HUES6 (cell line): ENCODE measurements around the gene HAGH.
A peak's percentile ranks its signal among the peaks of the same experiment; 100 is the strongest.

Source experiments
- H3K27ac ChIP-seq: 2 replicates; pipeline ENCODE4 v1.7.0; 2013; ENCODE audit warnings: low read depth, mild to moderate bottlenecking, low read length, inconsistent platforms
- H3K27me3 ChIP-seq: 2 replicates; pipeline ENCODE4 v1.6.1; 2013; ENCODE audit warnings: low read length; ENCODE audit not compliant: control insufficient read depth, insufficient read depth
- H3K36me3 ChIP-seq: 2 replicates; pipeline ENCODE4 v1.6.1; 2013; ENCODE audit warnings: low read length; ENCODE audit not compliant: control insufficient read depth, insufficient read depth
- H3K4me1 ChIP-seq: 2 replicates; pipeline ENCODE4 v1.6.1; 2013; ENCODE audit warnings: low read length; ENCODE audit not compliant: control insufficient read depth, insufficient read depth
- H3K4me3 ChIP-seq: 2 replicates; pipeline ENCODE4 v1.5.1; 2013; ENCODE audit warnings: low read depth, low read length
- H3K9ac ChIP-seq: one replicate; pipeline ENCODE4 v1.6.1; 2013; ENCODE audit warnings: mild to moderate bottlenecking, low read length
- H3K9me3 ChIP-seq: 2 replicates; pipeline ENCODE4 v1.6.1; 2013; ENCODE audit warnings: low read depth, low read length; ENCODE audit not compliant: control insufficient read depth, insufficient read depth

Gene HAGH

DNA sequence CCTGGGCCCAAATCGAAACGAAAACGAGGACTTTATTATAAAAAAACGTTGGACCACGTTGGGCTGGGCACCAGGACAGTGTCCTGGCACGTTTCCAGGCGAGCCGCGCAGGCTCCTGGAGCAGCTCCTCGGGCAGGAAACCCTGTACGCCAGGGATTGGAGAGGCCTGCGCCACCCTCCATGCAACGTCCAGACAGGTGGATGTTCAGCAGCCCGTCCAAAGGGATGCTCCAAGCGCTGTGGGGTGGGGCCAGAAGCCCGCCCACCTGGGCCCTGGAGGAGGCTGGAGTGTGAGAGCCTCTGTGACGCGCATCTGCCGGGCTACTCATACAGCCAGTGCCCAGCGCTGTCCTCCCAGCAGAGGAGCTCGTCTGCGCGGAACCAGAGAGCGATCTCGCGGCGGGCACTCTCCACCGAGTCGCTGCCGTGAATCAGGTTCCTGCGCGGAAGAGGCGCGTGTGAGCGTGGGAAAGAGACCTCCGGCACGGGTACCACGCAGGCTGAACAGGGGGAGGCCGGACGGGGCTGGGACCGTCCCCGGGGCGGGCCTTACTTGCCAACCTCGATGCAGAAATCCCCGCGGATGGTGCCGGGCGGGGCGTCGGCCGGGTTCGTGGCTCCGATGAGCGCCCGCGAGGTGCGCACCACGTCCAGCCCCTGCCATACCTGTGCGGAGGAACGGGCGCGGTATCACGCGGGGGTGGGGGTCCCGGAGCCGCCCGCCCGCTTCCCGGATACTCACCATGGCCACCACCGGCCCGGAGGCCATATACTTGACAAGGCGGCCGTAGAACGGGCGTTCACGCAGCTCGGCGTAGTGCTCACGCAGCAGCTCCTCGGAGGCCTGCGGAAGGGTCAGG is 56.1 kb downstream of the HAGH start:
- Histone ChIP-seq H3K36me3 (peaks cover 44% of the 10 kb centered on the region), H3K9me3 (no peaks in the 10 kb centered on the region), H3K4me3 (peak overlapping the region; percentile 99), H3K27me3 (no peaks in the 10 kb centered on the region), H3K9ac (peak overlapping the region; percentile 73), H3K4me1 (peaks cover 15% of the 10 kb centered on the region), H3K27ac (no peak overlapping the region)

- H3K4me3 ChIP-seq, result peak overlapping the region; percentile 99
- no peak overlapping the region for H3K9ac ChIP-seq
- H3K27ac ChIP-seq, result no peak overlapping the region
- H3K36me3 ChIP-seq, result peaks cover 46% of the 10 kb centered on the region
- H3K27me3 ChIP-seq, result no peaks in the 10 kb centered on the region
- H3K9me3 ChIP-seq, result no peaks in the 10 kb centered on the region
- H3K4me1 ChIP-seq, result peaks cover 15% of the 10 kb centered on the region
Measured at GRCh38 chr16:1769402-1770300, 57.0 kb downstream of the HAGH start.

DNA sequence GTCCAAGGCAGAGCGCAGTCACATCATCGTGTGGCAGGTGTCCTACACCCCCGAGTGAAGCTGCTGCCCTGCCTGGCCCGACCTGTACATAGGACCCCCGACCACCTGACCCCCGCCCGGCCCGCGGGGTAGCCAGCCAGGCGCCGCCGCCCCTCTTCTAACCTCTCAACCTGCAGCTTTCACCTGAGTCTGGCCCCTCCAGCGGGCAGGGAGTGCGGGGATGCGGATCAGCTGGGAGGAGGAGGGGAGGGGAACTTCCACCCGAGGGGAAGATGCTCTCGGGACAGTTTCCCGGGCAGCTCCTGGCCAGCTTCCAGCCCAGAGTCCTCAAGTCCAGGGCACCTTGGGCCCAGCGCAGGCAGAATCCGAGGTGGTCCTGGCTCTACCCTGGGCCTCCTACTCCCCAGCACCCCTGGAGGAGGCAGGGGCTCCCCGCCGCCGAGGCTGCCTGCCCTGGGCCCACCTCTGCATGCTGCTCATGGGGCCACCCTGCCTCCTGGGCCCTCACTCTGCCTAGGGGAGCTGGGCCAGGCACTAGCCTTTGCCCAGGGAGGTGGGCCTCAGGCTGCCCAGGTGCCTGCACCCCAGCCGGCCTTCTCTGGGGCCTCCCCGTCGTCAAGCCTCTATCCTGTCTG is 57.7 kb downstream of the HAGH start:
- no peak overlapping the region for H3K4me3 ChIP-seq
- H3K27ac ChIP-seq, result no peak overlapping the region
- H3K36me3 ChIP-seq, result peaks cover 45% of the 10 kb centered on the region
- no peaks in the 10 kb centered on the region for H3K9me3 ChIP-seq
- no peak overlapping the region for H3K9ac ChIP-seq
- H3K27me3 ChIP-seq, result no peaks in the 10 kb centered on the region
- peaks cover 14% of the 10 kb centered on the region for H3K4me1 ChIP-seq

- no peaks in the 10 kb centered on the region for H3K9me3 ChIP-seq
- H3K4me1 ChIP-seq, result peaks cover 15% of the 10 kb centered on the region
- H3K27ac ChIP-seq, result no peak overlapping the region
- H3K27me3 ChIP-seq, result no peaks in the 10 kb centered on the region
- no peak overlapping the region for H3K4me3 ChIP-seq
- no peak overlapping the region for H3K9ac ChIP-seq
- peaks cover 45% of the 10 kb centered on the region for H3K36me3 ChIP-seq
Measured at GRCh38 chr16:1768061-1768766, 58.4 kb downstream of the HAGH start.

GRCh38 chr16:1767116-1767994 is 59.3 kb downstream of the HAGH start:
- Histone ChIP-seq H3K36me3 (peaks cover 52% of the 10 kb centered on the region), H3K27me3 (no peaks in the 10 kb centered on the region), H3K9ac (no peak overlapping the region), H3K27ac (no peak overlapping the region), H3K4me3 (no peak overlapping the region), H3K4me1 (peaks cover 15% of the 10 kb centered on the region), H3K9me3 (no peaks in the 10 kb centered on the region)

DNA sequence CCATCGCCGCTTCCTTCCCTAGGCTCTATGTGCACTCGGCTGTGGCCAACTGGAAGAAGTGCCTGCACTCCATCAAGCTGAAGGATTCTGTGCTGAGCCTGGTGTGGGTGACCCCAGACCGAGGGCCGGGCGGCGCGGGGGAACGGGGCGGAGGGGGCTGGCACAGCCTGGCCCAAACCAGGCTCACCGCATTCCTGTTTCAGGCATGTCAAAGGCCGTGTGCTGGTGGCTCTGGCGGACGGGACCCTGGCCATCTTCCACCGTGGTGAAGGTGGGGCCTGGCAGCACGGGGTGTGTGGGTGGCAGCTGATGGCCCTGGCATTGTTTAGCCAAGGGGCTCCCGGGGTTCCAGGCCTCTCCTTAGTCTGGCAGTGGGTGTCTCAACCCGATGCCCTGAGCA is 59.9 kb downstream of the HAGH start:
- H3K4me1 ChIP-seq, result peaks cover 15% of the 10 kb centered on the region
- H3K27ac ChIP-seq, result no peak overlapping the region
- H3K36me3 ChIP-seq, result peaks cover 53% of the 10 kb centered on the region
- no peak overlapping the region for H3K9ac ChIP-seq
- H3K9me3 ChIP-seq, result no peaks in the 10 kb centered on the region
- no peaks in the 10 kb centered on the region for H3K27me3 ChIP-seq
- H3K4me3 ChIP-seq, result no peak overlapping the region

DNA sequence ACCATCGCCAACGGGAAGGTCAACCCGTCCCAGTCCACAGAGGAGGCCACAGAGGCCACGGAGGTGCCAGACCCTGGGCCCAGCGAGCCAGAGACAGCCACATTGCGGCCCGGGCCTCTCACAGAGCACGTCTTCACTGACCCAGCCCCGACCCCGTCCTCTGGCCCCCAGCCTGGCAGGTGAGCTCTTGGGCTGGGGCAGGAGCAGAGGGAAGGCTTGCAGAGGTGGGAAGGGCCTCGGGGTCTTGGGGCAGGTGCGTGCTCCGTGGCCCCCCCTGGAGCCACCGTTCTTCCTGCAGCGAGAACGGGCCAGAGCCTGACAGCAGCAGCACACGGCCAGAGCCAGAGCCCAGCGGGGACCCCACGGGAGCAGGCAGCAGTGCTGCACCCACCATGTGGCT is 60.4 kb downstream of the HAGH start:
- Histone ChIP-seq H3K4me3 (no peak overlapping the region), H3K9ac (no peak overlapping the region), H3K27me3 (no peaks in the 10 kb centered on the region), H3K36me3 (peaks cover 53% of the 10 kb centered on the region), H3K4me1 (peaks cover 15% of the 10 kb centered on the region), H3K9me3 (no peaks in the 10 kb centered on the region), H3K27ac (no peak overlapping the region)

- peaks cover 15% of the 10 kb centered on the region for H3K4me1 ChIP-seq
- no peak overlapping the region for H3K27ac ChIP-seq
- no peak overlapping the region for H3K9ac ChIP-seq
- no peaks in the 10 kb centered on the region for H3K27me3 ChIP-seq
- peaks cover 56% of the 10 kb centered on the region for H3K36me3 ChIP-seq
- H3K9me3 ChIP-seq, result no peaks in the 10 kb centered on the region
- H3K4me3 ChIP-seq, result no peak overlapping the region
Measured at GRCh38 chr16:1765826-1766225, 60.8 kb downstream of the HAGH start.

DNA sequence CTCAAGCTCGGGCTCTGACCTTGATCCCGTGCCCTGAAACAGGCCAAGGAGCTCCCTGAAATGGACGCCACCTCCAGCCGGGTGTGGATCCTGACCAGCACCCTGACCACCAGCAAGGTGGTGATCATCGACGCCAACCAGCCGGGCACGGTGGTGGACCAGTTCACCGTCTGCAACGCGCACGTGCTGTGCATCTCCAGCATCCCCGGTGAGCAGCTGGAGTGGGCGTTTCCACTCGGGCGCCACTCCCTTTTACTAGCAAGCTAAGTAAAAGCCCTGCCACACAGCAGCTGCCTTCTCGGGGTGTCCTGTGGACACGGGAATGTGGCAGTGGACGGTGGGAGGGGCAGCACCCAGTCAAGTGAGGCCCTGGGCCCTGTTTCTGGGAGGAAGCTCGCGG is 61.7 kb downstream of the HAGH start:
- Histone ChIP-seq H3K9me3 (no peaks in the 10 kb centered on the region), H3K4me3 (no peak overlapping the region), H3K4me1 (peaks cover 8% of the 10 kb centered on the region), H3K9ac (no peak overlapping the region), H3K27ac (no peak overlapping the region), H3K27me3 (no peaks in the 10 kb centered on the region), H3K36me3 (peaks cover 61% of the 10 kb centered on the region)
